HG03175 (cell line): ENCODE measurements around the gene NLRC4.
"Not testable (repeated sequence)": the region's sequence is repeated elsewhere in the genome, so short reads cannot be mapped to it uniquely, and the experiment has no call there.

Experiments used
- ATAC-seq: cut with Tn5 transposase; IDR thresholded peaks from one replicate; pipeline ENCODE4 v1.9.1; 2021; ENCODE audit warnings: mild to moderate bottlenecking, moderate library complexity; ENCODE audit not compliant: unreplicated experiment

The NLRC4 gene

GRCh38 chr2:32246911-32247310, 17.8 kb downstream of the NLRC4 start:
- no peak for ATAC-seq

- no peak for ATAC-seq
These were observed 22.4 kb downstream of the NLRC4 start for GRCh38 chr2:32242331-32242730.

GRCh38 chr2:32237996-32238395, 26.7 kb downstream of the NLRC4 start:
- ATAC-seq, result no peak

GRCh38 chr2:32237488-32237887, 27.2 kb downstream of the NLRC4 start:
- ATAC-seq, result no peak

- no peak for ATAC-seq
These were observed 29.4 kb downstream of the NLRC4 start for GRCh38 chr2:32235315-32235714.

GRCh38 chr2:32231959-32232358, 32.7 kb downstream of the NLRC4 start:
- ATAC-seq, result no peak

- ATAC-seq, result no peak
These were observed 35.1 kb downstream of the NLRC4 start for GRCh38 chr2:32229635-32230034.

- ATAC-seq, result no peak
These were observed 36.5 kb downstream of the NLRC4 start for GRCh38 chr2:32228181-32228580.

- no peak for ATAC-seq
These were observed 37.2 kb downstream of the NLRC4 start for GRCh38 chr2:32227492-32227891.

- ATAC-seq, result no peak
These were observed 41.7 kb downstream of the NLRC4 start for GRCh38 chr2:32222966-32223365.

- no peak for ATAC-seq
These were observed 44.2 kb downstream of the NLRC4 start for GRCh38 chr2:32220445-32220844.

- ATAC-seq, result no peak
These were observed 52.4 kb downstream of the NLRC4 start for GRCh38 chr2:32212295-32212694.

GRCh38 chr2:32210767-32211408, 53.8 kb downstream of the NLRC4 start:
- ATAC-seq, result no peak

- not testable (repeated sequence) for ATAC-seq
These were observed 61.3 kb downstream of the NLRC4 start for GRCh38 chr2:32203428-32203827.

GRCh38 chr2:32200814-32201213, 63.9 kb downstream of the NLRC4 start:
- no peak for ATAC-seq

GRCh38 chr2:32192418-32192817, 72.3 kb downstream of the NLRC4 start:
- ATAC-seq, result no peak

GRCh38 chr2:32189011-32189410, 75.7 kb downstream of the NLRC4 start:
- ATAC-seq, result peak; percentile 11

- ATAC-seq, result no peak
These were observed 82.0 kb downstream of the NLRC4 start for GRCh38 chr2:32182667-32183066.
